ENCODE results near the gene PLXNC1. TPM values are rescaled to one million over a fixed set of nuclear protein-coding genes. Genes with fewer than 3 reads are reported as not detected.

Gene PLXNC1
- polyA plus RNA-seq, 1 donor (not counting 4 experiments of a cell fraction or from before 2014, with no cell fraction given), result 0.17 TPM

DNA sequence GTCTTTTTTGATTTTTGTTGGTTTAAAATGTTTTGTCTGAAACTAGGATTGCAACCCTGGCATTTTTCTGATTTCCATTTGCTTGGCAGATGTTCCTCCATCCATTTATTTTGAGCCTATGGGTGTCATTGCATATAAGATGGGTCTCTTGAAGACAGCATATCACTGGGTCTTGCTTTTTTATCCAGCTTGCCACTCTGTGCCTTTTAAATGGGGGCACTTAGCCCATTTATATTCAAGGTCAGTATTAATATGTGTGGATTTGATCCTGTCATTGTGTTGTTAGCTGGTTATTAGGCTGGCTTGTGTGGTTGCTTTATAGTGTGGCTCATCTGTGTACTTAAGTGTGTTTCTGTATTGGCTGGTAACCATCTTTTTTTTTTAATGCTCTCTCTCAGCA, 171.7 kb downstream of the PLXNC1 start:
- TF ChIP-seq, protein P1, sequence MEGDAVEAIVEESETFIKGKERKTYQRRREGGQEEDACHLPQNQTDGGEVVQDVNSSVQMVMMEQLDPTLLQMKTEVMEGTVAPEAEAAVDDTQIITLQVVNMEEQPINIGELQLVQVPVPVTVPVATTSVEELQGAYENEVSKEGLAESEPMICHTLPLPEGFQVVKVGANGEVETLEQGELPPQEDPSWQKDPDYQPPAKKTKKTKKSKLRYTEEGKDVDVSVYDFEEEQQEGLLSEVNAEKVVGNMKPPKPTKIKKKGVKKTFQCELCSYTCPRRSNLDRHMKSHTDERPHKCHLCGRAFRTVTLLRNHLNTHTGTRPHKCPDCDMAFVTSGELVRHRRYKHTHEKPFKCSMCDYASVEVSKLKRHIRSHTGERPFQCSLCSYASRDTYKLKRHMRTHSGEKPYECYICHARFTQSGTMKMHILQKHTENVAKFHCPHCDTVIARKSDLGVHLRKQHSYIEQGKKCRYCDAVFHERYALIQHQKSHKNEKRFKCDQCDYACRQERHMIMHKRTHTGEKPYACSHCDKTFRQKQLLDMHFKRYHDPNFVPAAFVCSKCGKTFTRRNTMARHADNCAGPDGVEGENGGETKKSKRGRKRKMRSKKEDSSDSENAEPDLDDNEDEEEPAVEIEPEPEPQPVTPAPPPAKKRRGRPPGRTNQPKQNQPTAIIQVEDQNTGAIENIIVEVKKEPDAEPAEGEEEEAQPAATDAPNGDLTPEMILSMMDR (optimal IDR thresholded peaks at IDR 0.05 in 1 of 3, IDR thresholded peaks at IDR 0.05 in 1 of 3, conservative IDR thresholded peaks at IDR 0.05 in 1 of 3; ENCODE audit: extremely low read depth in 1 of 3, insufficient read depth in 2 of 3, low read length in 3 of 3), result no peak
- no peak for TF ChIP-seq EZH2 (IDR thresholded peaks at IDR 0.05; ENCODE audit: low read length)
- Histone ChIP-seq H3K4me2 (ENCODE audit: control insufficient read depth, extremely low read depth, insufficient read depth, low read depth, low read length) (no peak overlapping the region), H3K4me1 (ENCODE audit: control insufficient read depth, extremely low read depth, insufficient read depth, low read length) (no peaks in the 10 kb centered on the region), H3K9me1 (ENCODE audit: control insufficient read depth, extremely low read depth, insufficient read depth, low read length) (no peaks in the 10 kb centered on the region), H3K4me3 (ENCODE audit: control insufficient read depth in 2 of 3, extremely low read depth in 1 of 3, insufficient read depth in 2 of 3, low read depth in 1 of 3, low read length in 3 of 3) (no peak overlapping the region), H3K9me3 (ENCODE audit: control insufficient read depth, low read depth, low read length) (no peaks in the 10 kb centered on the region), H2AFZ (ENCODE audit: control insufficient read depth, low read length) (no peak overlapping the region), H3K9ac (ENCODE audit: control insufficient read depth, extremely low read depth, insufficient read depth, low read length) (no peak overlapping the region), H3K36me3 (ENCODE audit: control insufficient read depth in 2 of 2, extremely low read depth in 1 of 2, insufficient read depth in 2 of 2, low read length in 2 of 2) (peaks cover 0 to 7% of the 10 kb centered on the region in 2 experiments), H4K20me1 (ENCODE audit: control insufficient read depth, extremely low read depth, insufficient read depth, low read length) (no peaks in the 10 kb centered on the region), H3K79me2 (ENCODE audit: control insufficient read depth, insufficient read depth, low read length) (no peaks in the 10 kb centered on the region), H3K27ac (ENCODE audit: control insufficient read depth, insufficient read depth, low read length) (no peak overlapping the region), H3K27me3 (ENCODE audit: control insufficient read depth, extremely low read depth, insufficient read depth, low read length) (no peaks in the 10 kb centered on the region)
- DNase-seq (ENCODE audit: low read depth, low spot score) (no peak), FAIRE-seq (no peak)
- dilution Hi-C loops (cut with MboI; ENCODE audit: extremely low pct_ligation_motif_present, low sequenced_read_pairs), result no loop called here

DNA sequence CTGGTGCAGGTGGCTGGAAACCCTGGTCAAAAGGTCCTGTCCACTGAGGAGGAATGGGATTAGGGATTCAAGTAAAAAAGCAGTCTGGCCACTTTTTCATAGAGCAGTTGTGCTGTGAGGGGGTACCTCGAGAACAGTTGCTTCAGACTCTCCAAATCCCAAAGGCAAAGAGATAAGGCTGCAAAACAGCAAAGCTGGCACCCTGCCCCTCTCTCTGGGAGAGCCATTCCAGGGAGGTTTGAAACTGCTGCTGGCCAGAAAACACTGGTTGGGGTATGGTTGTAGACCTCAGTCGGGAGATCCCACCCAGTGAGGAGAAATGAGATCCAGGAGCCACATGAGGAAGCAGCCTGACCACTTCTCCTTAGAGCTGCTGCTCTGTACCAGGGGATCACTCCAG, 174.0 kb downstream of the PLXNC1 start:
- dilution Hi-C loops (cut with MboI; ENCODE audit: extremely low pct_ligation_motif_present, low sequenced_read_pairs), result no loop called here
- H3K4me3 ChIP-seq (ENCODE audit: control insufficient read depth in 2 of 3, extremely low read depth in 1 of 3, insufficient read depth in 2 of 3, low read depth in 1 of 3, low read length in 3 of 3), result no peak overlapping the region
- no peaks in the 10 kb centered on the region for H4K20me1 ChIP-seq (ENCODE audit: control insufficient read depth, extremely low read depth, insufficient read depth, low read length)
- H3K4me2 ChIP-seq (ENCODE audit: control insufficient read depth, extremely low read depth, insufficient read depth, low read depth, low read length), result no peak overlapping the region
- TF ChIP-seq, protein P1 (optimal IDR thresholded peaks at IDR 0.05 in 1 of 3, IDR thresholded peaks at IDR 0.05 in 1 of 3, conservative IDR thresholded peaks at IDR 0.05 in 1 of 3; ENCODE audit: extremely low read depth in 1 of 3, insufficient read depth in 2 of 3, low read length in 3 of 3), result no peak
- TF ChIP-seq EZH2 (IDR thresholded peaks at IDR 0.05; ENCODE audit: low read length), result no peak
- H3K36me3 ChIP-seq (ENCODE audit: control insufficient read depth in 2 of 2, extremely low read depth in 1 of 2, insufficient read depth in 2 of 2, low read length in 2 of 2), result peaks cover 4 to 7% of the 10 kb centered on the region in 2 experiments
- H3K4me1 ChIP-seq (ENCODE audit: control insufficient read depth, extremely low read depth, insufficient read depth, low read length), result no peaks in the 10 kb centered on the region
- no peaks in the 10 kb centered on the region for H3K79me2 ChIP-seq (ENCODE audit: control insufficient read depth, insufficient read depth, low read length)
- no peaks in the 10 kb centered on the region for H3K9me3 ChIP-seq (ENCODE audit: control insufficient read depth, low read depth, low read length)
- H3K27me3 ChIP-seq (ENCODE audit: control insufficient read depth, extremely low read depth, insufficient read depth, low read length), result no peaks in the 10 kb centered on the region
- no peak overlapping the region for H3K27ac ChIP-seq (ENCODE audit: control insufficient read depth, insufficient read depth, low read length)
- H3K9me1 ChIP-seq (ENCODE audit: control insufficient read depth, extremely low read depth, insufficient read depth, low read length), result no peaks in the 10 kb centered on the region
- FAIRE-seq (no peak), DNase-seq (ENCODE audit: low read depth, low spot score) (no peak)
- H3K9ac ChIP-seq (ENCODE audit: control insufficient read depth, extremely low read depth, insufficient read depth, low read length), result no peak overlapping the region
- H2AFZ ChIP-seq (ENCODE audit: control insufficient read depth, low read length), result no peak overlapping the region
